Spinal cord (tissue), 10 donors: ENCODE data around the gene SLU7. TPM values are rescaled to one million over a fixed set of nuclear protein-coding genes. Genes with fewer than 3 reads are reported as not detected.

ENCODE experiments used
- DNase-seq, 6 donors: peaks; one replicate each; pipeline versions ENCODE4 v3.0.0 to v3.0.0-alpha.2; 2013 to 2015; ENCODE audit warnings: low spot score in 6 of 6, low read depth in 4 of 6
- H3K27ac ChIP-seq: one replicate; pipeline ENCODE4 v1.5.1; 2013; ENCODE audit warnings: low read depth, low read length, control low read depth
- H3K27me3 ChIP-seq: one replicate; pipeline ENCODE4 v1.6.1; 2013; ENCODE audit warnings: low read length; ENCODE audit not compliant: control insufficient read depth, insufficient read depth
- H3K36me3 ChIP-seq: one replicate; pipeline ENCODE4 v1.6.1; 2013; ENCODE audit warnings: low read length; ENCODE audit not compliant: control insufficient read depth, insufficient read depth
- H3K4me1 ChIP-seq: one replicate; pipeline ENCODE4 v1.6.1; 2013; ENCODE audit warnings: low read length; ENCODE audit not compliant: control insufficient read depth, insufficient read depth
- H3K4me3 ChIP-seq: one replicate; pipeline ENCODE4 v1.5.1; 2013; ENCODE audit warnings: low read depth, low read length, control low read depth
- H3K9me3 ChIP-seq: one replicate; pipeline ENCODE4 v1.6.1; 2013; ENCODE audit warnings: low read length; ENCODE audit not compliant: control insufficient read depth, insufficient read depth
- WGBS: methylation state at CpG from one replicate; pipeline ENCODE4 v1.1.5; 2013; ENCODE audit warnings: missing lambda C conversion rate; ENCODE audit not compliant: insufficient coverage; 5-methylcytosine and 5-hydroxymethylcytosine counted together
- polyA plus RNA-seq, 2 donors: library from polyadenylated mRNA; unstranded; fragments of 120-200 nt; gene quantifications; one replicate each; pipeline ENCODE4 v1.2.1, GENCODE V29; 2013; ENCODE audit not compliant: insufficient read length in 2 of 2
- total RNA-seq, 2 donors: library from RNA; depleted of rRNA in 1 of 2; stranded (reverse); fragments of 120-200 nt in 1 of 2; fragments of >200 nt in 1 of 2; gene quantifications; one replicate each; pipeline versions ENCODE4 v1.2.3 to v1.2.4, GENCODE V29; 2013 to 2014
- donor health status: healthy.

The SLU7 gene
- total and polyA plus RNA-seq, 4 donors = 37.0 to 45.8 (median 42.2) TPM

- no peak for DNase-seq
These were observed 66.6 kb downstream of the SLU7 start for GRCh38 chr5:160352308-160352707.

More at GRCh38 chr5:160352308-160352707, 66.6 kb downstream of the SLU7 start:
- H3K27me3 ChIP-seq = no peaks in the 10 kb centered on the region
- no peak overlapping the region for H3K27ac ChIP-seq
- no peaks in the 10 kb centered on the region for H3K9me3 ChIP-seq
- H3K4me3 ChIP-seq = no peak overlapping the region
- H3K36me3 ChIP-seq = peaks cover 12% of the 10 kb centered on the region
- H3K4me1 ChIP-seq = peaks cover 9% of the 10 kb centered on the region
- 100% methylated on average over 2 of the region's 4 CpGs for WGBS

Other genes with a start within 250 kb of the SLU7 start
- 1 to 10 TPM; 2.8 TPM for gene FABP6, start 189.6 kb downstream of the SLU7 start, total RNA-seq
- gene FABP6, start 189.6 kb downstream of the SLU7 start, polyA plus RNA-seq = 1 to 10 TPM; 4.9 to 6.4 TPM
- 1 to 10 TPM; 2.1 to 5.0 TPM for gene CCNJL, start 106.5 kb downstream of the SLU7 start, total RNA-seq
- gene CCNJL, start 106.5 kb downstream of the SLU7 start, polyA plus RNA-seq = 1 to 10 TPM; 6.7 to 7.9 TPM
- 1 to 10 TPM; 5.1 to 6.2 TPM for gene C1QTNF2, start 48.5 kb downstream of the SLU7 start, total RNA-seq
- 1 to 10 TPM; 3.0 to 5.6 TPM for gene C1QTNF2, start 48.5 kb downstream of the SLU7 start, polyA plus RNA-seq
- gene FAM200C, start 19.0 kb downstream of the SLU7 start, total RNA-seq = 10 to 100 TPM; 15.5 to 22.8 TPM
- 10 to 100 TPM; 13.3 to 13.9 TPM for gene FAM200C, start 19.0 kb downstream of the SLU7 start, polyA plus RNA-seq
- gene PTTG1, start 2.8 kb upstream of the SLU7 start, total RNA-seq = 10 to 100 TPM; 36.9 to 53.8 TPM
- gene PTTG1, start 2.8 kb upstream of the SLU7 start, polyA plus RNA-seq = 10 to 100 TPM; 40.2 to 41.6 TPM